IMR-90 (cell line): ENCODE data around the gene ROBO1. TPM values are rescaled to one million over a fixed set of nuclear protein-coding genes. Genes with fewer than 3 reads are reported as not detected.

Experiments
- ATAC-seq: fragments of 200-7000 bp; cut with Tn5 transposase; 2 replicates; pipeline ENCODE4 v1.9.1; 2020; ENCODE audit warnings: low read depth, mild to moderate bottlenecking, moderate library complexity
- BruUV-seq: library from RNA; stranded (reverse); fragments of 400-500 nt; replicated peaks from 2 replicates; lab custom pipeline; 2021; lab: Mats Ljungman, UMichigan
- CTCF ChIA-PET: fragments of 300-600 bp; formaldehyde crosslinking; extraction: SDS; loops from one replicate; lab custom pipeline; 2021; ENCODE audit warnings: antibody characterized with exemption; lab: Yijun Ruan, JAX
- POLR2A ChIA-PET: fragments of 300-600 bp; sonication (Branson Sonifier 250); formaldehyde crosslinking; loops from one replicate; lab custom pipeline; 2022; ENCODE audit warnings: antibody characterized with exemption; ENCODE audit not compliant: unreplicated experiment; lab: Charles Lee
- DNase-seq: peaks from one replicate; pipeline ENCODE4 v3.0.0; 2013
- H2AFZ ChIP-seq: replicated peaks from 2 replicates; pipeline ENCODE3; 2013; ENCODE audit warnings: low read length, mild to moderate bottlenecking; ENCODE audit not compliant: poor library complexity
- H2AK5ac ChIP-seq: 2 replicates; pipeline ENCODE4 v1.6.1; 2013; ENCODE audit warnings: low read depth, low read length, inconsistent platforms
- H2AK9ac ChIP-seq: replicated peaks from 2 replicates; pipeline ENCODE3; 2013; ENCODE audit warnings: mild to moderate bottlenecking, low read depth, low read length, moderate library complexity; ENCODE audit not compliant: poor library complexity
- H2BK120ac ChIP-seq: 2 replicates; pipeline ENCODE4 v1.6.1; 2013; ENCODE audit warnings: low read depth, low read length, inconsistent platforms
- H2BK15ac ChIP-seq: 3 replicates; pipeline ENCODE4 v1.6.1; 2013; ENCODE audit warnings: low read depth, low read length, inconsistent platforms
- H2BK20ac ChIP-seq: 2 replicates; pipeline ENCODE4 v1.6.1; 2013; ENCODE audit warnings: low read depth, mild to moderate bottlenecking, inconsistent platforms, low read length, moderate library complexity
- H2BK5ac ChIP-seq: 2 replicates; pipeline ENCODE4 v1.6.1; 2013; ENCODE audit warnings: mild to moderate bottlenecking, low read depth, low read length, inconsistent platforms; ENCODE audit not compliant: poor library complexity, severe bottlenecking
- H3K14ac ChIP-seq: replicated peaks from 2 replicates; pipeline ENCODE4 v1.6.1; 2013; ENCODE audit warnings: low read depth, low read length, inconsistent platforms
- H3K18ac ChIP-seq: 2 replicates; pipeline ENCODE4 v1.6.1; 2013; ENCODE audit warnings: low read depth, low read length, control low read depth
- H3K23ac ChIP-seq: 2 replicates; pipeline ENCODE4 v1.6.1; 2013; ENCODE audit warnings: low read depth, low read length, inconsistent platforms
- H3K27ac ChIP-seq: 2 replicates; pipeline ENCODE4 v1.5.1; 2013; ENCODE audit warnings: mild to moderate bottlenecking, control low read depth, low read length; ENCODE audit not compliant: insufficient read depth
- H3K27me3 ChIP-seq: 2 replicates; pipeline ENCODE4 v1.6.1; 2013; ENCODE audit warnings: low read length; ENCODE audit not compliant: control insufficient read depth, insufficient read depth
- H3K36me3 ChIP-seq: 2 replicates; pipeline ENCODE4 v1.6.1; 2013; ENCODE audit warnings: low read length, mixed read lengths; ENCODE audit not compliant: control insufficient read depth, insufficient read depth
- H3K4ac ChIP-seq: 2 replicates; pipeline ENCODE4 v1.6.1; 2013; ENCODE audit warnings: low read depth, low read length, inconsistent platforms
- H3K4me1 ChIP-seq: 2 replicates; pipeline ENCODE4 v1.6.1; 2013; ENCODE audit warnings: low read length, mixed read lengths; ENCODE audit not compliant: control insufficient read depth, insufficient read depth
- H3K4me2 ChIP-seq: 2 replicates; pipeline ENCODE4 v1.6.1; 2013; ENCODE audit warnings: low read depth, mild to moderate bottlenecking, control low read depth, low read length, moderate library complexity
- H3K4me3 ChIP-seq: 2 replicates; pipeline ENCODE4 v1.5.1; 2013; ENCODE audit warnings: low read depth, mild to moderate bottlenecking, control low read depth, low read length, moderate library complexity; ENCODE audit not compliant: insufficient read depth
- H3K56ac ChIP-seq: 2 replicates; pipeline ENCODE4 v1.6.1; 2013; ENCODE audit warnings: low read length, inconsistent platforms; ENCODE audit not compliant: insufficient read depth; ENCODE audit errors: extremely low read depth
- H3K79me1 ChIP-seq, 2 experiments: 2 replicates each; pipeline ENCODE4 v1.6.1; 2013; ENCODE audit warnings: low read length in 2 of 2, inconsistent platforms in 1 of 2, low read depth in 1 of 2
- H3K9ac ChIP-seq: 2 replicates; pipeline ENCODE4 v1.6.1; 2013; ENCODE audit warnings: low read depth, low read length, control low read depth
- H3K9me1 ChIP-seq: 2 replicates; pipeline ENCODE4 v1.6.1; 2013; ENCODE audit warnings: low read length, inconsistent platforms; ENCODE audit not compliant: insufficient read depth
- H3K9me3 ChIP-seq: 2 replicates; pipeline ENCODE4 v1.6.1; 2013; ENCODE audit warnings: low read length; ENCODE audit not compliant: control insufficient read depth, insufficient read depth
- H4K20me1 ChIP-seq: 2 replicates; pipeline ENCODE4 v1.6.1; 2013; ENCODE audit warnings: low read length, inconsistent platforms; ENCODE audit not compliant: insufficient read depth
- H4K5ac ChIP-seq: 2 replicates; pipeline ENCODE4 v1.6.1; 2013; ENCODE audit warnings: mild to moderate bottlenecking, low read depth, low read length, control low read depth
- H4K8ac ChIP-seq, 2 experiments: 2 replicates each; pipeline ENCODE4 v1.6.1; 2013; ENCODE audit warnings: low read depth in 2 of 2, low read length in 2 of 2, control low read depth in 1 of 2, inconsistent platforms in 1 of 2
- H4K91ac ChIP-seq: 2 replicates; pipeline ENCODE4 v1.6.1; 2013; ENCODE audit warnings: low read depth, low read length, inconsistent platforms; ENCODE audit not compliant: insufficient read depth
- CHD1 ChIP-seq: IDR thresholded peaks from 2 replicates; pipeline ENCODE4 v1.6.1; 2012; ENCODE audit warnings: low read depth, low read length, improper control_type of control experiment
- CTCF ChIP-seq: conservative IDR thresholded peaks from 2 replicates; pipeline ENCODE4 v1.5.1; 2012; ENCODE audit warnings: mild to moderate bottlenecking, low read depth, low read length, improper control_type of control experiment
- MAFK ChIP-seq: IDR thresholded peaks from 2 replicates; pipeline ENCODE4 v1.6.1; 2012; ENCODE audit warnings: low read depth, low read length, improper control_type of control experiment
- POLR2A ChIP-seq: IDR thresholded peaks from 2 replicates; pipeline ENCODE4 v1.6.1; 2012; ENCODE audit warnings: mild to moderate bottlenecking, low read depth, low read length
- WGBS, 2 experiments: methylation state at CpG; one replicate each; pipeline versions ENCODE4 v1.1.5 to v1.1.7; 2013; ENCODE audit warnings: missing lambda C conversion rate in 2 of 2; ENCODE audit not compliant: insufficient read length in 1 of 2; ENCODE audit errors: extremely low coverage in 2 of 2; 5-methylcytosine and 5-hydroxymethylcytosine counted together
- dilution Hi-C: fragments of 300-500 bp; cut with HindIII; formaldehyde crosslinking; loops from one replicate; pipeline ENCODE4 v1.14.3; 2018; ENCODE audit warnings: low sequenced_read_pairs; ENCODE audit not compliant: unreplicated experiment
- in situ Hi-C: fragments of 300-500 bp; cut with MboI; formaldehyde crosslinking; loops from 3 replicates; pipeline ENCODE4 v1.14.3; 2019; ENCODE audit warnings: low sequenced_read_pairs, inconsistent platforms, mixed read lengths
- intact Hi-C: fragments of 100-400 bp; cut with micrococcal nuclease; formaldehyde crosslinking; loops from 2 replicates; pipeline ENCODE4 v1.10.0; 2022
- polyA plus RNA-seq, 3 experiments: library from polyadenylated mRNA; depleted of rRNA; stranded (reverse); fragments of >200 nt; gene quantifications; 2 replicates each; pipeline ENCODE4 v1.2.3, GENCODE V29; 2012; ENCODE audit warnings: low replicate concordance in 1 of 3
- total RNA-seq: library from RNA; depleted of rRNA; stranded (reverse); fragments of >200 nt; gene quantifications from 2 replicates; pipeline ENCODE4 v1.2.3, GENCODE V29; 2012

ROBO1 gene
- total and polyA plus RNA-seq, 2 of the 4 experiments (the other 2 are of a cell fraction) = 24.1 to 53.9 TPM

- no peak overlapping the region for H3K56ac ChIP-seq
- H3K36me3 ChIP-seq = 0 out of 2 replicates have a peak, but pooled peaks cover 5% of the 10 kb centered on the region
- H2AK5ac ChIP-seq = no peak overlapping the region
- no peak overlapping the region for H2BK5ac ChIP-seq
- H2AK9ac ChIP-seq = no peak overlapping the region
- intact Hi-C loops (no loop called here), in situ Hi-C loops (no loop called here), dilution Hi-C loops (no loop called here)
- H3K4me3 ChIP-seq = no peak overlapping the region
- WGBS, 2 experiments = no CpG with 5 or more reads among the region's 5 CpGs
- H3K4me2 ChIP-seq = no peak overlapping the region
- H2BK120ac ChIP-seq = no peak overlapping the region
- H3K14ac ChIP-seq = no peak overlapping the region
- no peak overlapping the region for H4K5ac ChIP-seq
- no peaks in the 10 kb centered on the region for H3K9me3 ChIP-seq
- TF ChIP-seq CTCF = no peak
- peak; percentile 98 for TF ChIP-seq MAFK
- no peak for TF ChIP-seq CHD1
- TF ChIP-seq POLR2A = no peak
- ATAC-seq (no peak), DNase-seq (no peak)
- no peak overlapping the region for H4K8ac ChIP-seq
- ChIA-PET CTCF (no interaction called here), POLR2A (no interaction called here)
- H3K18ac ChIP-seq = no peak overlapping the region
- no peak overlapping the region for H2BK20ac ChIP-seq
- no peak overlapping the region for H3K23ac ChIP-seq
- no peaks in the 10 kb centered on the region for H4K20me1 ChIP-seq
- no peak overlapping the region for H3K9ac ChIP-seq
- no peaks in the 10 kb centered on the region for H3K4me1 ChIP-seq
- H3K9me1 ChIP-seq = no peaks in the 10 kb centered on the region
- H3K4ac ChIP-seq = no peak overlapping the region
- no peak overlapping the region for H2AFZ ChIP-seq
- H2BK15ac ChIP-seq = no peak overlapping the region
- no TSS peak for BruUV-seq
- no peaks in the 10 kb centered on the region for H3K27me3 ChIP-seq
- H3K27ac ChIP-seq = no peak overlapping the region
- H4K91ac ChIP-seq = no peak overlapping the region
- H3K79me1 ChIP-seq = no peaks in the 10 kb centered on the region; a peak in 1 of 4 replicates
Measured at GRCh38 chr3:78717041-78717440, 1050.8 kb downstream of the ROBO1 start.
